Measurements from ENCODE around the gene FNDC11. TPM values are rescaled to one million over a fixed set of nuclear protein-coding genes. Genes with fewer than 3 reads are reported as not detected.

The FNDC11 gene
- total RNA-seq, 1 experiment from 2014 or later: 2.5 TPM

GRCh38 chr20:63518351-63518861 lies 35.6 kb upstream of the FNDC11 start:
- Histone ChIP-seq H3K23me2 (ENCODE audit: insufficient read length, low read depth, low read length, poor library complexity, severe bottlenecking) (peaks cover 10% of the 10 kb centered on the region), H4K20me1 (ENCODE audit: control insufficient read depth, insufficient read depth, insufficient read length) (no peaks in the 10 kb centered on the region), H3K4me1 (ENCODE audit: insufficient read depth, low read length) (no peaks in the 10 kb centered on the region; the same call in 1 of the 2 replicates), H2BK5ac (ENCODE audit: insufficient read length, low read length) (no peak overlapping the region), H3K18ac (ENCODE audit: insufficient read length, low read depth, low read length) (no peak overlapping the region), H3K23ac (ENCODE audit: insufficient read length, low read depth, low read length) (no peak overlapping the region), H2AFZ (ENCODE audit: low read length) (no peak overlapping the region), H3K4ac (ENCODE audit: low read depth, low read length) (no peak overlapping the region), H3T11ph (ENCODE audit: low read length) (no peak overlapping the region), H3K9me3 (ENCODE audit: control insufficient read depth, low read depth, low read length) (no peaks in the 10 kb centered on the region), H2BK15ac (ENCODE audit: low read depth, low read length) (peak overlapping the region; percentile 58; the same call in 1 of the 2 replicates), H3K4me2 (ENCODE audit: insufficient read depth, insufficient read length, low read length) (no peak overlapping the region), H3K9ac (ENCODE audit: extremely low read depth, insufficient read length, low read length) (no peak overlapping the region), H3K27me3 (ENCODE audit: insufficient read depth, low read length) (no peaks in the 10 kb centered on the region), H4K91ac (ENCODE audit: insufficient read length, low read depth, low read length) (peak overlapping the region; percentile 58), H3K14ac (ENCODE audit: insufficient read depth, low read length) (no peak overlapping the region), H3K56ac (ENCODE audit: insufficient read length, low read depth, low read length) (no peak overlapping the region), H2AK5ac (ENCODE audit: insufficient read length, low read length) (no peak overlapping the region), H2BK120ac (ENCODE audit: low read depth, low read length, poor library complexity, severe bottlenecking) (no peak overlapping the region), H4K5ac (ENCODE audit: insufficient read length, low read depth, low read length) (no peak overlapping the region), H2BK12ac (ENCODE audit: insufficient read length, low read depth, low read length) (no peak overlapping the region), H3K79me1 (ENCODE audit: insufficient read depth, low read depth, low read length, poor library complexity, severe bottlenecking) (peaks cover 4% of the 10 kb centered on the region), H2BK20ac (ENCODE audit: low read depth, low read length, poor library complexity, severe bottlenecking) (no peak overlapping the region), H4K8ac (replicated peaks; ENCODE audit: insufficient read length, low read depth, low read length) (no peak overlapping the region), H3K79me2 (ENCODE audit: insufficient read depth, low read length) (no peaks in the 10 kb centered on the region; the same call in 1 of the 2 replicates), H3K27ac (ENCODE audit: insufficient read length, low read depth, low read length) (no peak overlapping the region)
- peaks cover 2 to 25% of the 10 kb centered on the region in 2 experiments; a peak in 2 of 4 replicates for H3K4me1 Mint-ChIP-seq
- peaks cover 4 to 19% of the 10 kb centered on the region in 2 experiments; a peak in 4 of 5 replicates for H3K9me3 Mint-ChIP-seq
- peak overlapping the region; percentile 63 to 85; a peak in 2 of 5 replicates for H3K4me3 Mint-ChIP-seq
- WGBS (ENCODE audit: extremely low coverage, insufficient read length, low lambda C conversion rate): no CpG with 5 or more reads among the region's 20 CpGs
- H3K36me3 Mint-ChIP-seq (ENCODE audit: insufficient read depth in 1 of 3, low read depth in 3 of 3): peaks cover 11 to 46% (median 16%) of the 10 kb centered on the region in 3 experiments; a peak in 6 of 7 replicates
- TF ChIP-seq CTCF (conservative IDR thresholded peaks at IDR 0.05): peak; percentile 44; the same call in 2 of the 3 replicates
- DNase-seq: peak; percentile 52
- H3K27ac Mint-ChIP-seq: no peak overlapping the region
- H3K27me3 Mint-ChIP-seq (ENCODE audit: low read depth): peaks cover 26% of the 10 kb centered on the region
